ENCODE data around the gene EVPL.

The EVPL gene

GRCh38 chr17:75965468-75965867 lies 61.6 kb downstream of the EVPL start:
- H3K27me3 ChIP-seq (ENCODE audit: control insufficient read depth, insufficient read depth, low read length, poor library complexity, severe bottlenecking): no peaks in the 10 kb centered on the region
- H3K4me1 ChIP-seq (ENCODE audit: control insufficient read depth, insufficient read depth, low read length): no peaks in the 10 kb centered on the region
- 91 to 96% methylated on average over 6 of the region's 6 CpGs for WGBS, 2 experiments
- H3K27ac ChIP-seq (ENCODE audit: insufficient read depth, low read depth, low read length, poor library complexity, severe bottlenecking): no peak overlapping the region
- H3K9me3 ChIP-seq (ENCODE audit: control insufficient read depth, low read length): no peaks in the 10 kb centered on the region
- no peaks in the 10 kb centered on the region for H3K36me3 ChIP-seq (ENCODE audit: control insufficient read depth, insufficient read depth, low read length)
- H3K4me3 ChIP-seq (ENCODE audit: insufficient read depth, low read depth, low read length): no peak overlapping the region

- Histone ChIP-seq H3K36me3 (ENCODE audit: control insufficient read depth, insufficient read depth, low read length) (no peaks in the 10 kb centered on the region), H3K27ac (ENCODE audit: insufficient read depth, low read depth, low read length, poor library complexity, severe bottlenecking) (no peak overlapping the region)
- 94 to 95% methylated on average over 11 of the region's 11 CpGs for WGBS, 2 experiments
Observed at GRCh38 chr17:75959839-75960511, 67.1 kb downstream of the EVPL start.

GRCh38 chr17:75959051-75959838 lies 67.9 kb downstream of the EVPL start:
- Histone ChIP-seq H3K9me3 (ENCODE audit: control insufficient read depth, low read length) (no peaks in the 10 kb centered on the region), H3K27ac (ENCODE audit: insufficient read depth, low read depth, low read length, poor library complexity, severe bottlenecking) (no peak overlapping the region), H3K4me1 (ENCODE audit: control insufficient read depth, insufficient read depth, low read length) (no peaks in the 10 kb centered on the region), H3K36me3 (ENCODE audit: control insufficient read depth, insufficient read depth, low read length) (no peaks in the 10 kb centered on the region), H3K4me3 (ENCODE audit: insufficient read depth, low read depth, low read length) (no peak overlapping the region), H3K27me3 (ENCODE audit: control insufficient read depth, insufficient read depth, low read length, poor library complexity, severe bottlenecking) (no peaks in the 10 kb centered on the region)
- 47 to 50% methylated on average over 8 of the region's 8 CpGs for WGBS, 2 experiments

More at GRCh38 chr17:75959839-75960511, 67.1 kb downstream of the EVPL start:
- H3K4me1 ChIP-seq (ENCODE audit: control insufficient read depth, insufficient read depth, low read length): no peaks in the 10 kb centered on the region
- H3K27me3 ChIP-seq (ENCODE audit: control insufficient read depth, insufficient read depth, low read length, poor library complexity, severe bottlenecking): no peaks in the 10 kb centered on the region
- no peaks in the 10 kb centered on the region for H3K9me3 ChIP-seq (ENCODE audit: control insufficient read depth, low read length)
- no peak overlapping the region for H3K4me3 ChIP-seq (ENCODE audit: insufficient read depth, low read depth, low read length)

All from ectodermal cell (in vitro differentiated cells).